ENCODE data around the gene KRTAP5-2. TPM values are rescaled to one million over a fixed set of nuclear protein-coding genes. Genes with fewer than 3 reads are reported as not detected.

Gene KRTAP5-2
- total RNA-seq, 4 donors from 2014 or later, result not detected

DNA sequence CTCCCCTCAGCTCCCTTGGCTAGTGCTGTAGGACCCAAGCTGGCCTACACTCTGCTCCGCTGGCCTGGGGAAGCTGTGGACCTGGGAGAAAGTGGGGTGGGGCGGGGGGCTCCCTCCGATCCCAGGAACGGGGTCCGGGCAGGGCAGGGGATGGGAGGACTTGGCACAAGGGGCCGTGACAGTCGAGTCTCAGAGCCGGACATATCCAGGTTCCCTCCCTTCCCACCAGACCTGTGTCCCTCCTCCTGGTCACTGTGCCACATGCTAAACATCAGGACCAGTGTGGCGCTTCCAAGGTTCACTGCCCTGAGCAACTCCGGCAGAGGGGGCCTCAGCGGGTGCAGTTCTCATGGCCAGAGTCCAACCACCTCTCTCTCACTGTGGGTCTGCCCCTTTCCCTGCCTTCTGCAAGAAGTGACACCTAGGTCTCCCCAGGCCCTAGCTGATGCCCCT lies 28.1 kb downstream of the KRTAP5-2 start:
- no peak overlapping the region for H3K4me3 ChIP-seq
- DNase-seq (ENCODE audit: low spot score in 2 of 2), result no peak
- WGBS, 2 donors, result 63 to 67% methylated on average over 9 of the region's 11 CpGs
- no peaks in the 10 kb centered on the region for H3K9me3 ChIP-seq
- H3K27ac ChIP-seq, result peak overlapping the region; percentile 80 to 99 (median 90)
- H3K36me3 ChIP-seq, result peaks cover 0 to 8% (median 0%) of the 10 kb centered on the region in 3 donors
- H3K4me1 ChIP-seq, result peaks cover 0 to 89% (median 23%) of the 10 kb centered on the region in 4 donors
- peaks cover 0 to 21% of the 10 kb centered on the region in 2 donors for H3K27me3 ChIP-seq
- TF ChIP-seq POLR2A (IDR thresholded peaks at IDR 0.05), result no peak

- Histone ChIP-seq H3K9me3 (no peaks in the 10 kb centered on the region), H3K4me3 (no peak overlapping the region), H3K27me3 (peaks cover 0 to 19% of the 10 kb centered on the region in 2 donors), H3K27ac (peak overlapping the region in 3 of 4 donors; percentile 80 to 99 (median 93)), H3K4me1 (peaks cover 0 to 89% (median 25%) of the 10 kb centered on the region in 4 donors), H3K36me3 (peaks cover 0 to 9% (median 0%) of the 10 kb centered on the region in 3 donors)
- DNase-seq (ENCODE audit: low spot score in 2 of 2), result no peak
- WGBS, 2 donors, result 59 to 65% methylated on average over 11 to 14 of the region's 14 CpGs
- TF ChIP-seq EP300 (IDR thresholded peaks at IDR 0.05), result no peak
- TF ChIP-seq CTCF (IDR thresholded peaks at IDR 0.05), result no peak
Measured at GRCh38 chr11:1569251-1569780, 28.8 kb downstream of the KRTAP5-2 start.

DNA sequence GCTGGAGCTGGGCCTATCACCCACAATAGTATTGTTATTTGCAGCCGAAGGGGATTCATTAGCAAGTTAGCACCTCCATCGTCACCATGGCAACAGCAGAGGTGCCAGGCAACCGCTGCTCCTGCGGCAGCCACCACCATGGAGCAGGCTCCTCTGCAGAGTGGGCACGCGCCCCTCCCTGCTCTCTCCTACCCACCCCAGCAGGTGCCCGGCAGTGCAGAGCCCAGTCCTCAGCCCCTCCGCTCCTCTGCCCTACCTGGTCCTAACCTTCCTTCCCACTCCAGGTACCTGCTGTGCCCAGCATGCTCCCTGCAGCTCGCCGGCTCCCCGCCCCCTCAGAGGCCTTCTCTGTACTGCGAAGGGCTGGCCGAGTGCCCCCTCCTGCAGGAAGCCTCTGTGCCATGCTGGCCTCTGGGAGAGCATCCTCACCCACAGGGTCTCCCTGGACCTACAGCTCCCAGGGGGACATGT lies 29.6 kb downstream of the KRTAP5-2 start:
- Histone ChIP-seq H3K36me3 (peaks cover 0 to 15% (median 0%) of the 10 kb centered on the region in 3 donors), H3K27me3 (peaks cover 0 to 11% of the 10 kb centered on the region in 2 donors), H3K9me3 (no peaks in the 10 kb centered on the region), H3K27ac (peak overlapping the region in 2 of 4 donors; percentile 93 to 99), H3K4me1 (peaks cover 0 to 84% (median 23%) of the 10 kb centered on the region in 4 donors), H3K4me3 (no peak overlapping the region)
- TF ChIP-seq EP300 (IDR thresholded peaks at IDR 0.05) (no peak), CTCF (IDR thresholded peaks at IDR 0.05) (no peak), POLR2A (IDR thresholded peaks at IDR 0.05) (no peak)
- 43 to 61% methylated on average over 12 to 13 of the region's 13 CpGs for whole genome bisulfite sequencing, 2 donors
- no peak for DNase-seq (ENCODE audit: low spot score in 2 of 2)

DNA sequence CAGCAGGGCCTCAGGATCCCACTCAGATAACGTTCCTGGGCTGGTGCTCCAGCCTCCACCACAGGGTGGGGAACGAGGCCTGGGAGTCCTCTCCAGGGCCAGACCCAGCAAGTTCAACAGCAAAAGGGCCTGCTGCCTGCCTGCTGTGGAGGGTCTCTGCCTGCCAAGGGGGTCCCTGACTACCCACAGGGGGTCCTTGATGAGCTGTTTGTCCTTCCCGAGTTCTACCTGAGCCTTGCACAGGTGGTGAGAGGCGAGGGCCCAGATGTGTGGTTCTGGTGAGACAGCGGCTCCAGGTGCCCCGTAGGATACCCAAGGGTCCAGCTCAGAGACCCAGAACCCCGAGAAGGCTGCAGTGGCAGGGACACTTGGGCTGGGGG lies 30.4 kb downstream of the KRTAP5-2 start:
- Histone ChIP-seq H3K36me3 (peaks cover 0 to 23% (median 0%) of the 10 kb centered on the region in 3 donors), H3K4me1 (peaks cover 0 to 77% (median 18%) of the 10 kb centered on the region in 4 donors), H3K9me3 (no peaks in the 10 kb centered on the region), H3K27me3 (peaks cover 0 to 3% of the 10 kb centered on the region in 2 donors), H3K27ac (peak overlapping the region in 2 of 4 donors; percentile 50 to 99), H3K4me3 (no peak overlapping the region)
- no peak for TF ChIP-seq EP300 (IDR thresholded peaks at IDR 0.05)
- no peak for TF ChIP-seq CTCF (IDR thresholded peaks at IDR 0.05)
- TF ChIP-seq POLR2A (IDR thresholded peaks at IDR 0.05), result no peak
- no peak for DNase-seq (ENCODE audit: low spot score in 2 of 2)
- 68 to 69% methylated on average over 6 of the region's 7 CpGs for WGBS, 2 donors

GRCh38 chr11:1567052-1567720 lies 30.9 kb downstream of the KRTAP5-2 start:
- Histone ChIP-seq H3K27me3 (no peaks in the 10 kb centered on the region), H3K4me1 (peaks cover 0 to 72% (median 15%) of the 10 kb centered on the region in 4 donors), H3K9me3 (no peaks in the 10 kb centered on the region), H3K4me3 (no peak overlapping the region), H3K27ac (peak overlapping the region in 2 of 4 donors; percentile 50 to 99), H3K36me3 (peaks cover 0 to 26% (median 0%) of the 10 kb centered on the region in 3 donors)
- TF ChIP-seq CTCF (IDR thresholded peaks at IDR 0.05), result no peak
- TF ChIP-seq EP300 (IDR thresholded peaks at IDR 0.05), result no peak
- TF ChIP-seq POLR2A (IDR thresholded peaks at IDR 0.05), result no peak
- 75 to 76% methylated on average over 9 to 13 of the region's 13 CpGs for WGBS, 2 donors
- no peak for DNase-seq (ENCODE audit: low spot score in 2 of 2)
